ENCODE data around the gene SETD3. TPM values are rescaled to one million over a fixed set of nuclear protein-coding genes. Genes with fewer than 3 reads are reported as not detected.

SETD3 gene
- 10 to 100 TPM; 61.8 to 78.3 (median 70.1) TPM for total RNA-seq

- DNase-seq (ENCODE audit: low spot score), result peak; percentile 46
- peak; percentile 32 for ATAC-seq (ENCODE audit: low FRiP score)
Observed at GRCh38 chr14:99479906-99480869, at the start of gene SETD3. SETD3 (minus strand) TSS chr14:99480859; CDS start chr14:99465805, 15,054 bp downstream.

DNA sequence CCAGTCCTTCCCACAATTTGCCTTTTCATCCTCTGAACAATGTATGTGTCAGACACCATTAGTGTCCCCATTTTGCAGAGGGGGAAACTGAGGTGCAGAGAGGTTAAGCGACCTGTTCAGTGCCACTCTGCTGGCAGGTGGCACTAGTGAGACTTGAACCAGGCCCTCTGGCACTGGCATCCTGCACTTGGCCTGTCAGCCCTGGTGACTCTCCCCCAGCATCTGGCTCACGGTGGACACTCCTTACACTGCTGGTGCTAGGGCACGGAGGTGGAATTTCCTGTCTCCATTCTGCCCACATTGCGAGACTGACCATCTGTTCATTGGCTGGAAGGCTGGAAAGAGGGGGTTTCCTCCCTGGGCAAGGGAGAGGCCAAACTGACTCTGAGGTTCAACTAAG lies 49.2 kb upstream of the SETD3 start:
- ATAC-seq (ENCODE audit: low FRiP score), result no peak
- TF ChIP-seq CTCF (IDR thresholded peaks at IDR 0.05), result no peak
- no peak for DNase-seq (ENCODE audit: low spot score)

More at GRCh38 chr14:99479906-99480869, at the start of gene SETD3:
- TF ChIP-seq CTCF (IDR thresholded peaks at IDR 0.05), result no peak

- ATAC-seq (ENCODE audit: low FRiP score) (no peak), DNase-seq (ENCODE audit: low spot score) (no peak)
- no peak for TF ChIP-seq CTCF (IDR thresholded peaks at IDR 0.05)
Observed at GRCh38 chr14:99527427-99528076, 46.9 kb upstream of the SETD3 start.

GRCh38 chr14:99527026-99527425 lies 46.4 kb upstream of the SETD3 start:
- ATAC-seq (ENCODE audit: low FRiP score) (no peak), DNase-seq (ENCODE audit: low spot score) (no peak)
- no peak for TF ChIP-seq CTCF (IDR thresholded peaks at IDR 0.05)

DNA sequence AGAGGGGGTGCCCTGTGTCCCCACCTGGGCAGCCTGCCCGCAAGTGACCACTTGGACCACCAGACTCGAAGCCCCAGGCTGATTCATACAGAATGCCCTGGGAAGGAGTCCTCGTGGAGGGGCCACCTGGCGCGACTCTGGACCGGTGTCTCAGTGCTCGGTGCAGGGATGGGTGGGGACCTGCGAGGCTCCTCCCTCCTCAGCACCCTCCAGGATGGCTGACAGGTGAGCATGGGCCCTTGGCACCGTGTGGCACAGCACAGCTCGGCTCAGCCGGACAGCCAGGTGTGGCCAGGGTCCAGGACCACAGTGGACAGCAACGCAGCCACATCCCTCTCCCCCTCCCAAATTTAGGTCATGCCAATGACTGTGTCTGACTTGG lies 45.0 kb upstream of the SETD3 start:
- ATAC-seq (ENCODE audit: low FRiP score) (no peak), DNase-seq (ENCODE audit: low spot score) (no peak)
- no peak for TF ChIP-seq CTCF (IDR thresholded peaks at IDR 0.05)

DNA sequence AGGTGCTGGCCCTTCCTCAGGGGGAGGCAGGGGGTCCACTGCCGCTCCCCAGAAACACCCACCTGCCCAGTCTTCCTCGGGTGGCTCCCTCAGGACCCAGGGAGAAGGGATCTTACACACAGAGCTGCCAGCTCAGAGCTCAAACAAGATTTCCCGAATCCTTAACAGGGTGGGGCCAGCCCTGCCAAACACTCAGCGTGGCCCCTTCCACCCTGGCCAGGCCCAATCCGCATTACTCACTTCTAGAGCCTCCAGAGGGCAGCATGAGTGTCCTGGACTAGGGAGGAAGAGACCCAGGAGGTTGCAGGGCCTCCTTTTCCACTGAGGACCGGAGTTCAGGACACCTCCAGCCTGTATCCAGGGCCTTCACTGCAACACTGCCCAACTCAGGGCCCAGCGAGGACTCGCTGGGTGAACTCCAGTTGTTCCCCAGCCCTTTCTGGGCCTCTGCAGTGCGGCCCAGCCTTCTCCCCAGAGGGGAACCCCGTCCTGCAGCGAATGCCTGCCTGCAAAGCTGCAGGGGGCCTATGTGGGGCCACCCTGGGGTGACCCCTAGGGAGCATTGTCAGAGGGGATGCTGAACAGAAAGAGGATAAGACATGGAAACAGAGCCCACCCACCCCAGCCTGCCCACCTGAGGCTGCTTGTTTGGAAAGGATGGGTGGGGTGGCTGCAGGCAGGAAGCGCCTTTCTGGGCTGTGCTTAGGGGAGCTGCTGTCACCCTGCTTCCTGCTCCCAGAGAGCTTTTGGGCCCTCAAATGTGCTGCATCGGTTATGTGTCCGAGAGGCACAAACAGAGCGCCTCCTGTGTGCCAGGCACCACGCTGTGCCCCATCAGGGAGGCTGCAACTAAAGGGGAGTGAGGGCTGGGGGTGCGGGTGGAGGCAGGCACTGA lies 44.4 kb upstream of the SETD3 start:
- DNase-seq (ENCODE audit: low spot score) (no peak), ATAC-seq (ENCODE audit: low FRiP score) (peak; percentile 65)
- no peak for TF ChIP-seq CTCF (IDR thresholded peaks at IDR 0.05)
